Activated naive CD4-positive, alpha-beta T cell (primary cell): Measurements from ENCODE around the gene SH3BP1.
"Not testable (repeated sequence)": the region's sequence is repeated elsewhere in the genome, so short reads cannot be mapped to it uniquely, and the experiment has no call there.

Experiments used
- DNase-seq, 4 experiments: peaks; one replicate each; lab custom pipeline; 2025; lab: John Stamatoyannopoulos, UW

The SH3BP1 gene

DNA sequence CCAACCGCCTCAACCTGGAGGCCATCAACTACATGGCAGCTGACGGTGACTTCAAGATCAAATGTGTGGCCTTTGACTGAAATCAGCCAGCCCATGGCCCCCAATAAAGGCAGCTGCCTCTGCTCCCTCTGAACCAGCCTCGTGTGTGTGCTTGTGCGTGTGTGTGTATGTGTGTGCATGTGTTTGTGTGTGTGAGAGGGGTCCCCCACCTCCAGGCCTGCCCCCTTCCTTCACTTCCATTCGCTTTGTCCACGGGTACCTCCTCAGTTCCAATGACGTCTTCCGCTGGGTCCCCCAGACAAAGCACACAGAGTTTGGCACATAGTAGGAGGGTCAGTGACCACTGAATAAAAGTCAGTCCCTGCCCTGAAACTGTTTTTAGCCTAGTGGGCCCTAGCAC, 40.2 kb downstream of the SH3BP1 start:
- no peak for DNase-seq

DNA sequence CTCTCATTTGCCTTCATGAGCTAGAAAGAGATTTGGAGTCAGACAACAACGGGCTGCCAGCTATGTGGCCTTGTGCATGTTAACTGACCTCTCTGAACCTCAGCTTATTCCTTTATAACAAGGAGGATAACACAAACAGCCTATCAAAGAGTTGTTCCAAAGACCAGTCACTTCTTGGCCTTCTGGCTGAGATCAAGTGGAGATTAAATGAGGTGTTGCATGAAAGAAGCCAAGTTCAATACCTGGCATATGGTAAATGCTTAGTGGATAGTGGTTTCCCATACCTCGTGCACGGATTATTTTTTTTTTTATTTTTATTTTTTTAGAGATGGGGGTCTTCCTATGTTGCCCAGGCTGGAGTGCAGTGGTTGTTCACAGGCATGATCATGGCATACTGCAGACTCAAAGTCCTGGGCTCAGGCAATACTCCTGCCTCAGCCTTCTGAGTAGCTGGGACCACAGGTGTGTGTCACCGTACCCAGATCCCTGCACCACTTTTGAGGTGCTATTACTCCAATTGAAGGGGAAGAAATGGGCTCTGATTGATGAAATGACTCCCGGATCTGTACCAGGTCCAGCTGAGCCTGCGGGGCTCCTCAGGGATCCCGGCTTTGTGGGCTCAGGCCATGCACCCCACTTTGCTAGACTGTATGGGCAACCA, 40.9 kb downstream of the SH3BP1 start:
- DNase-seq: no peak

DNA sequence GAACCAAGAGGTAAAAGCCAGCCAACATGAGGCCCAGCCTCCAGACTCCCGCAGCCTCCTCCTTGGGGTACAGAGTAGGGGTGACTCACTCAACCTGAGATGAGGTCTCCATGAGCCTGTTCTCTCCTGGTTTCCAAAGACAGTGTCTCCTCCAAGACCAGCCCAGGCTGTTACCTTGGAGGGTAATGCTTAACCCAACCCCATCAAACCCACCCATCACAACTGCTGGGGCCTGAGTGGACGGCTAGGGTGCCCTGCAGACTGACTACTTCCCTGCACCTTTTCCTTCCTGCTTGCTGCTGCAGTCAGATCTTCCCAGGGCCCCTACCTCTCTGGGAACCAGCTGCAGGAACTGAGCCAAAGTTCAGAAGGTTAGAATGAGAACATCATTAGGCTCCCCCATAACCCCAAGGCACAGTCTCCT, 41.5 kb downstream of the SH3BP1 start:
- DNase-seq: no peak

DNA sequence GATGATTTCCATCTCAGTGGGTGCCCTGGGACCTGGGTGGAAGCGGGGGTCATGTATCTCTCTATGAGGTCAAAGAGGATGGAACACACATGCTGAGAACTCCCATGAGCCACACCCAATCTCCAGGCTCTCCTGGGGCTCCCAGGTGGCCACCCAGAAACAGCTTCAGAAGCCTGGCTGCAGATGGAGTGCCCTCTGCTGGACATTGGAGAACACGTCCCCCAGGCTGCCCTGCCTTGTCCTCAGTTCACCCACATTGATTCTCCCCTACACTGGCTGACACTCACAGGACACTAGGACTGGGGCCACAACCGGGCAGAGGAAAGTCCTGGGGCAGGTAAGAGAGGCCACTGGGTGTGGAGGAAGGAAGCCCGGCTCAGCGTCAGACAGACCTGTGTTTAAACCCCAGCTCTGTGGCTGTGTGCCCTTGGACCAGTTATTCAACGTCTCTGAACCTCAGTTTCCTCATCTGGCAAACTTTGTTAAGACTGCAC, 42.1 kb downstream of the SH3BP1 start:
- DNase-seq: peak; percentile 21 to 59 (median 43)

DNA sequence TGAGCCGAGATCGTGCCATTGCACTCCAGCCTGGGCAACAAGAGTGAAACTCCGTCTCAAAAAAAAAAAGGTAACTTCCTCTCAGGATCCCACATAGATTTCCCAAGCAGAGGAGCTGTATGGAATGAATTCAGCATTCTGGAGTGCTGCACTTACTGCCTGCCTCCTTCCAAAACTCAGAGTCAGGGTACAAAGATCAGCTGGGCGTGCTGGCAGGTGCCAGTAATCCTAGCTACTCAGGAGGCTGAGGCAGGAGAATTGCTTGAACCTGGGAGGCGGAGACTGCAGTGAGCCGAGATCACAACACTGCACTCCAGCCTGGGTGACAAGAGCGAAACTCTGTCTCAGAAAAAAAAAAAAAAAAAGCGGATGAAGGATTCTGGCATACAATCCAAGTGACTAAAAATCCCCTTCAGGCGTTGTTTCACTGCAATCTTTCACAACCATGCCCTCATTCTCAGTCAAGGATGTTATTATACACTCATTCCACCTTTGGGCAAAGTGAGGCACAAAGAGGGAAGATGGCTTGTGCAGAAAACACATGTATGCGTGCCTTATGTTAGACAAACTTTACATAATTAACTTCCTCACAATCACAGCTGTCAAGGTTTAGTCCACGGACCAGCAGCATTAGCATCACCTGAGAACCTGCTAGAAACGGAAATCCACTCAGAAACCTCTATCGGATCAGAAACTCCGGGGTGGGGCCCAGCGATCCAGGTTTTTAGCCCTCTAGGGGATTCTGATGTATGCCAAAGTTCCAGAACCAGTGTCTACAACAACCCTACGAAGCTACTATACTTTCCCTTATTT, 45.5 kb downstream of the SH3BP1 start:
- no peak for DNase-seq

DNA sequence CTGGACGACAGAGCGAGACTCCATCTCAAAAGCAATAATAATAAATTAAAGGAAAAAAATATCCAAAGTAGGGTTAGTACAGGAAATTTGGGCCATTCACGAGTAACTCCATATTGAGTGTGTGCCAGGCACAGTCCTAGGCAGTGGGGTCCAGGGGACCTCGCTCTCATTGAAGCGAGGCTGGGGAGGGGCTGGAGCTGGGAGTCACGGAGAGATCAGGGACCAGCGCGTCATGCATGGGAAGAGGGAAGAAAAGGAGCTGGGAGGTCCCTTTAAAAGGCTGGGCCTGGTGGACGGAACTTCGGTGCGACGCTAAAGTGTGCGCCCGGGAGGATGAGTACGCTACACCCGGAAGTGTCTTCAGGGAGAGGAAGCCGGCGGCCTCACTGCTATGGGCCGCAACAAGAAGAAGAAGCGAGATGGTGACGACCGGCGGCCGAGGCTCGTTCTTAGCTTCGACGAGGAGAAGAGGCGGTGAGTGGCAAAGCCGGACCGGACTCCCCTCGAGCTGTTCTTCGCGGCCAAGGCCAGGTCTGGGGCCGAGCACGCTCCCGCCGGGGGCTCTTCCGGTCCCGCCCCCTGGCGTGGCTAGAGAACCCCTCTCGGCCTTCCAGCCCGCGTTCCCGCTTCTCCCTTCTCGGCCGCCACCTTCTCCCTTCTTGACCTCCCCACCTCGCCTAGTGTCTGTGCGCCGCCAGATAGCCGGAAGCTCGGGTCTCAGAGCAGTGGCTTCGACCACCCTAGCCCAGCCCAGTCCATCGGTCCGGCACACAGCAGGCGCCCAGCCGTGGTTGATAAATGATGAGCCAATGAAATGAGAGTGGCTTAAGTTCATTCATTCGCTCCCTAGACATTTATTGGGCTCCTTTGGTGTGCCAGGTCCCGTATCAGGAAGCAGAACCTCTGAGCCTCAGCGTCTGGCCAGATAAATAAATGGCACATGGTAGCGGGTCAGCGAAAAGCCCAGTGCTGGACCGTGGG, 46.8 kb downstream of the SH3BP1 start, which contains the start of gene NOL12:
NOL12 (plus strand) TSS at position 342 of the 981 bp plus-strand sequence; CDS start at position 392, 50 bp downstream.
- DNase-seq: peak; percentile 37 to 62 (median 60)

DNA sequence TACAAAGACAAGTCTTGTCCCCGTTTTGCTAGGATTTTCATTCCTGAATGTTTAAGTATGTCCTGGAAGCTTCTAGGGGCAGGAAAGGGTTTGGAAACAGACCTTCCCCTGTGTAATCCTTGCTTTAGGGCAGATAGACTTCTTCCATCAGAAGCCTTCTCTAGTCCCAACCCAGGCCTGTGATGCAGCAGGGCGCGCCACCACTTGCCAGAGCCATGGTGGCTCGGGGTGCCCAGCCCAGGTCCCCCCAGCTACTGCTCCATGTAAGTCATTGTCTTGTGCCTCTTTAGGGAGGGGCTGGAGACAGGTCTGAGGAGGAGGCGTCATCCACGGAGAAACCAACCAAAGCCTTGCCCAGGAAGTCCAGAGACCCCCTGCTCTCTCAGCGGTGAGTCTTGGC, 50.9 kb downstream of the SH3BP1 start:
- no peak for DNase-seq

DNA sequence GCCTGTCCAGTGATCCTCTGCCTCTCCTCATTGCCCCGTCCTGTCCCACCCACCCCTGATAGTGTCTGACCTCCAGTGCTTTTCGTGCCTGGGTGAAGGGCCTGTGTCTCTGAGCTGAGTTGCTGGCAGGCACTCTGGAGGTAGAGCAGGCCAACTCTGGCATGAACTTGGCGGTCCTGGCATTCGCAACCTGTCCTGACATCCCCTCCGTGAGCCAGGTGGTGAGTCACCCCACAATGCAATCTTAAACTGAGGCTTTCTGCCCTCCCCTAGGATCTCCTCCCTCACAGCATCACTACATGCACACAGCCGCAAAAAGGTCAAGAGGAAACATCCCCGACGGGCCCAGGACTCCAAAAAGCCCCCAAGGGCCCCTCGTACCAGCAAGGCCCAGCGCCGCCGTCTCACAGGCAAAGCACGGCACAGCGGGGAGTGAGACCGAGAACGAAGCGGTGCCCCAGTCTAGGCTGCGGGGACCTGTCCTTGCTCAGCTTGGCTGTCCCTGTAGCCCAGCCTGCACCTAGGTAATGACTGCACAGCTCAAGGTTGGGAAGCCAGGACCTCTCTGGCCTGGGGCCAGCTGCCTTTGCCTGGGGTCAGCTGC, 51.5 kb downstream of the SH3BP1 start:
- DNase-seq: no peak

DNA sequence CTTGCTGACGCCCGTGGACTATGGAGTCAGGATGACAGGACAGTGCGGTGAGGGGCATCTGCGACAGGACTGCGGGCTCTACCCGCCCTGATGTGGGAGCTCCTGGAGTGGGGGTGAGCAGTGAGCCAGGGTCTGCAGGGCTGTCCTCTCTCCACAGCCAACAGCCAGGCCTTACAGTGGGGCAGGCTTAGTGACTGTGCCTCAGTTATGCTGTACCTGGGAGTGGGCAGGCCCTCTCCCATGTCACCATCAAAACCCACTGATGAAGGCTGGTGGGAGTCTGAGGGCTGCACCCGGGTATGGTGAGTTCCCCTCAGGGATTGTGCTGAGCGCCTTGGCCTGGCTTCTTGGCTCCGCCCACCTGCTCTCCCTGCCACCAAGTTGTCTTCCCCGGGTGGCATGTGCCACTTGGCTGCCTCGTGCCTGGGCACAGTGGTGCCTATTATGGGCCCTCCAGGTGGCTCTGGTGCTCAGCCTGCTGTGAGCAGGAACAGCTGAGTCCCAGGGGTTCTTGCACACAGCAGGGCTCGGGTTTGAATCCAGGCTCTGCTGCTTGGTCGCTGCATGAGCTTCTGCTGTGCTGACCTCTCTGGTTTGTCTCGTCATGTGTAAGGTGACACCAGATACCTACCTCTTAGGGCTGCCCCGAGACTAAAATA, 53.3 kb downstream of the SH3BP1 start:
- no peak for DNase-seq

DNA sequence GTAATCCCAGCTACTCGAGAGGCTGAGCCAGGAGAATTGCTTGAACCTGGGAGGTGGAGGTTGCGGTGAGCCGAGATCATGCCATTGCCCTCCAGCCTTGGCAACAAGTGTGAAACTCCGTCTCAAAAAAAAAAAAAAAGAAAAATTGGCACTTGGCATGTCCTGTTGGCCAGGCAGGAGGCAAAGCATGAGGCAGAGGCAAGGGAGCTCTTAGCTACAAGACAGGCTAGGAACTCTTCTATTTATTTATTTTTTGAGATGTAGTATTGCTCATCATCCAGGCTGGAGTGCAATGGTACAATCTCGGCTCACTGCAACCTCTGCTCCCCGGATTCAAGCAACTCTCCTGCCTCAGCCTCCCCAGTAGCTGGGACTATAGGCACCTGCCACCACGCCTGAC, 54.7 kb downstream of the SH3BP1 start:
- DNase-seq: not testable (repeated sequence)

DNA sequence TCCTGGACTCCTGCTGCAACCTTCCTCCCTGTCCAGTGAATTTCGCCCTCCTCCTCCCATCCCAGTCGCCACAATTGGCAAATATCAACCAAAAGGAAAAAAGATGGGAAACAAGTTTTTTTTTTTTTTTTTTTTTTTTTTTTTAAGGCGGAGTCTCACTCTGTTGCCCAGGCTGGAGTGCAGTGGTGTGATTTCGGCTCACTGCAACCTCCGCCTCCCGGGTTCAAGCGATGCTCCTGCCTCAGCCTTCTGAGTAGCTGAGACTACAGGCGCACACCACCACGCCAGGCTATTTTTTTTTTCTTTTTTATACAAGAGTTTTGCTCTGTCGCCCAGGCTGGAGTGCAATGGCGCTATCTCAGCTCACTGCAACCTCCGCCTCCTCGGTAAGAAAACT, 56.8 kb downstream of the SH3BP1 start:
- DNase-seq: not testable (repeated sequence)

DNA sequence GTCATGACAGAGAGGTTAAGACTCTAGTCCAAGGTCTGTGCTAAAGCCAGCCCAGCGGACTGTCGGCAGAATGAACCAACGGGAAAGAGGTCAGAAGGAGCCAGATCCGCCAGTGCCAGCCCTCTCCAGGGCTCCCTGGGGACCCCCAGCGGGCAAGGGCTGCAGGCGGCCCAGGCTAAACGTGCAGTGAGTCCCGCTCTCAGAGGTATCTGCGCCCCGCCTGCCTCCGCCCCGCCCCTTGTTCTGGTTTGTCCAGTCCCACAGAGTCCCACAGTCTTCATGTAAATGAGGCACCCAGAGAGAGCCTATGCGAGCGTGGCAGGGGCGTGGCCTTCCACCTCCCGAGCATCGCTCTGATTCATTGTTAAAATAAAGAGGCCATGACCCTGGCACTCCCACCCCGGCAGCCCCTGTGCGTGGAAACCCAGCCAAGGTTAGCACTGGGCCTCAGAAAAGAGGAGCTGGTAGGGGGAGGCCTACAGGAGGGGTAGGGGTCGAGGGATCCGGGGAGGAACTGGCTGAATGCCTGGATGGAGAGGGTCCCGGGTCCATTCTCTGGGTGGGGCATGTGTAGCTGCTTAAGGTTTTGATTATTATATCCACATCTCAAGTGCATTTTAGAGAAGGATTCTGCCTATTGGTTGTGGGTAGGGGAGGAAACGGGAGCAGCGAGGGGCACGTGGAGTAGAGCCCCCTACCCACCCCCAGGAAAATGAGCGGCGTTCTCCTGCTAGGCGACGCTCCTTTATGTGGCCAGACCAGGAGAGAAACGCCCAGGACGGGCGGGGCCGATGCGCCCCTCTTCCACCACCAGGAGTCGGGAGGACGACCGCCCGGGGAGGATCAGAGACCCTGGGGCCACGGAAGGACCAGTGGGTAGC, 57.4 kb downstream of the SH3BP1 start, which contains the start of gene TRIOBP:
TRIOBP (plus strand) TSS at position 392 of the 881 bp plus-strand sequence. CDS start 4,318 bp downstream, outside the sequence.
- DNase-seq: peak; percentile 51 to 78 (median 65)

DNA sequence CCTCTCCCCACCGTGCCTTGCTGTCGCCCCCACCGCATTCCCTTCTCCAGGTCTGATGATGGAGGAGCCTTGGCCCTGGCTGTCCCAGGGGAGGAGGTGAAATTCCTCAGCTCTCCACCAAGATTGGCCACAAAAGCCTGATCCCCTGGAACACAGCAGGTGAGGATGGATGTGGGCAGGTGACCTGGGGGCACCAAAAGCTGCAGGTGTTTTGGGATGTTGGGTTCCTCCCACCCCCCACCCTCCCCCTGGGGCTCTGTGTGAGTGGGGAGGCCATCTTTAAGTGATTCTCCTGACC, 58.0 kb downstream of the SH3BP1 start:
- no peak for DNase-seq

DNA sequence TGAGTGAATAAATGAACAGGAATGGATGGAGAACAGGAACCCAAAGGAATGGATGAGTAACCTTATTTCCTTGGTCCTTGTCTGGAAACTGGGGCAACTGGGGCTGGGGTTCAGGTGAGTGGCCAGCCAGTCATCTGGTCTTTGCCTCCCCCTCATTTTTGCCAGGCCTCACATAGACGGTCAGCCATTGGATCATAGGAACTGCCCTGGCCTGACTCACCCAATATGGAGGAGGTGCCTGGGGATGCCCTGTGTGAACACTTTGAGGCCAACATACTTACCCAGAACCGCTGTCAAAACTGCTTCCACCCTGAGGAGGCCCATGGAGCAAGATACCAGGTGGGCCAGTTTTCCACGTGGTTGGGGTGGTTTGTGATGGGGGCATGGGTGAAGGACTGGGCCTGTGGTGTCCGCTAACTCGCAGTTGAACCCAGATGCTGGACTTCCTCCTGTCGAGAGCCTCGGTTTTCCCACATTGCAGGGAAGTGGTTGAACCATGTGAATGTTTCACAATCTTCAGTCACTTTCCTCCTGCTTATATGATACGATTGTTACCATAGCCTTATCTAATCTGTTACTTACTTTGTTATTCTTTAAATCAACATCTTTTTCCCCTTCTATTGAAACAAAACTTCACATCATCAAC, 61.8 kb downstream of the SH3BP1 start:
- DNase-seq: no peak

DNA sequence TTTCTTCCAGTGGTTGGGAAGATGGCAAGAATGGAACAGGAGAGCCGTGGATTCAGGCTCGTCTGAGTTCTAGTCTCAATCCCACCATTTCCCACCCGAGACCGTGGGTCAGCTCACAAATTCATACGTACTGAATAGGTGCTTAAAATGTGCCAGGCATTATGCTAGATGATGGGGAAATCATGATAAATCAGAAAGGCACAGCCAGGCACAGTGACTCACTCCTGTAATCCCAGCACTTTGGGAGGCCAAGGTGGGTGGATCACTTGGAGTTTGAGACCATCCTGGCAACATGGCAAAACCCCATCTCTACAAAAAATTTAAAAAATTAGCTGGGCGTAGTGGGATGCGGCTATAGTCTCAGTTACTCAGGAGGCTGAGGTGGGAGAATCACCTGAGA, 64.4 kb downstream of the SH3BP1 start:
- DNase-seq: no peak

DNA sequence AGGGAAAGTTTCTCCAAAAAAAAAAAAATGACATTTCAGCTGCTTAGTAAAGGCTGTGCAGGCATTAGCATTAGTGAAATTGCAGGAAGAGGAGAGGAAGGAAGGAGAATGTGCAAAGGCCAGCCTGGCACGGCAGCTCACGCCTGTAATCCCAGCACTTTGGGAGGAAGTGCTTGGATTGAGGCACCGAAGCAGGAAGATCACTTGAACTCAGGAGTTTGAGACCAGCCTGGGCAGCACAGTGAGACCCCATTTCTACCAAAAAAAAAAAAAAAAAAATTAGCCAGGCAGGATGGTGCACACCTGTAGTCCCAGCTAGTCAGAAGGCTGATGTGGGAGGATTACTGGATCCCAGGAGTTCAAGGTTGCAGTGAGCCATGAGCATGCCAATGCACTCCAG, 65.2 kb downstream of the SH3BP1 start:
- DNase-seq: no peak

DNA sequence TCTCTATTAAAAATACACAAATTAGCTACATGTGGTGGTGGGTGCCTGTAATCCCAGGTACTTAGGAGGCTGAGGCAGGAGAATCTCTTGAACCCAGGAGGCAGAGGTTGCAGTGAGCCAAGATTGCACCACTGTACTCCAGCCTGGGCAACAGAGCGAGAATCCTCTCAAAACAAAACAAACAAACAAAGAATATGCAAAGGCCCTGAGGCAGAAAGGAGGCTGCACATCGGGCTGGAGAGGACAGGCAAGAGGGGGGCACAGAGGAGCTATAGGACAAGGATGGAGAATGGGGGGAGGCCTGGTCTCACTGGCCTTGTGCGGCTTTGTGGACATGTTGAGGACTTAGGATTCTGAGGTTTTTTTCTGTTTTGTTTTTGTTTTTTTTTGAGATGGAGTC, 65.7 kb downstream of the SH3BP1 start:
- no peak for DNase-seq
